MM.1S (cell line): ENCODE results near the gene MRPL37.

Experiments
- DNase-seq: peaks from one replicate; pipeline ENCODE4 v3.0.0-alpha.2; 2015
- H2AFZ ChIP-seq: fragments of 300-600 bp; sonication (generic); 2 replicates; pipeline ENCODE4 v1.6.0; 2016; ENCODE audit warnings: antibody characterized with exemption, low read length
- H3F3A ChIP-seq: fragments of 300-600 bp; sonication (generic); 2 replicates; pipeline ENCODE4 v1.6.1; 2016; ENCODE audit warnings: mild to moderate bottlenecking, antibody characterized with exemption, low read length, moderate library complexity, mixed read lengths; ENCODE audit not compliant: insufficient read depth
- H3K27ac ChIP-seq: fragments of 300-600 bp; sonication (generic); 2 replicates; pipeline ENCODE4 v1.5.1; 2016; ENCODE audit warnings: mild to moderate bottlenecking, low read length
- H3K27me3 ChIP-seq: fragments of 300-600 bp; sonication (generic); replicated peaks from 2 replicates; pipeline ENCODE4 v1.6.0; 2016; ENCODE audit warnings: low read length; ENCODE audit not compliant: insufficient read depth
- H3K36me3 ChIP-seq: fragments of 300-600 bp; sonication (generic); replicated peaks from 2 replicates; pipeline ENCODE4 v1.6.1; 2016; ENCODE audit warnings: mild to moderate bottlenecking, low read length, mixed read lengths; ENCODE audit not compliant: insufficient read depth
- H3K4me1 ChIP-seq: fragments of 300-600 bp; sonication (generic); 2 replicates; pipeline ENCODE4 v1.6.1; 2016; ENCODE audit warnings: low read length, mixed read lengths
- H3K4me2 ChIP-seq: fragments of 300-600 bp; sonication (generic); 2 replicates; pipeline ENCODE4 v1.6.0; 2016; ENCODE audit warnings: low read depth, low read length
- H3K4me3 ChIP-seq: fragments of 300-600 bp; sonication (generic); 2 replicates; pipeline ENCODE4 v1.5.1; 2016; ENCODE audit warnings: low read length, mixed read lengths
- H3K79me2 ChIP-seq: fragments of 300-600 bp; sonication (generic); 2 replicates; pipeline ENCODE4 v1.6.1; 2016; ENCODE audit warnings: mixed run types, low read length, mixed read lengths
- H3K9ac ChIP-seq: fragments of 300-600 bp; sonication (generic); 2 replicates; pipeline ENCODE4 v1.6.1; 2016; ENCODE audit warnings: low read length, mixed read lengths
- H3K9me2 ChIP-seq: fragments of 300-600 bp; sonication (generic); replicated peaks from 2 replicates; pipeline ENCODE4 v1.6.1; 2016; ENCODE audit warnings: mild to moderate bottlenecking, low read length, mixed read lengths; ENCODE audit not compliant: insufficient read depth
- H3K9me3 ChIP-seq: fragments of 300-600 bp; sonication (generic); replicated peaks from 2 replicates; pipeline ENCODE4 v1.6.1; 2016; ENCODE audit warnings: mild to moderate bottlenecking, low read length, mixed read lengths; ENCODE audit not compliant: insufficient read depth
- H4K20me1 ChIP-seq: fragments of 300-600 bp; sonication (generic); 2 replicates; pipeline ENCODE4 v1.6.1; 2016; ENCODE audit warnings: mild to moderate bottlenecking, low read length, moderate library complexity, mixed read lengths; ENCODE audit not compliant: insufficient read depth
- CTCF ChIP-seq: fragments of 300-600 bp; sonication (generic); IDR thresholded peaks from 2 replicates; pipeline ENCODE4 v1.5.1; 2016; ENCODE audit warnings: antibody characterized with exemption, low read length, mixed read lengths
- EZH2 ChIP-seq: fragments of 300-600 bp; sonication (generic); optimal IDR thresholded peaks from 2 replicates; pipeline ENCODE3; 2017; ENCODE audit warnings: low read depth, mild to moderate bottlenecking, antibody characterized with exemption, low read length, mixed read lengths
- EZH2phosphoT487 ChIP-seq: fragments of 300-600 bp; sonication (generic); IDR thresholded peaks from 2 replicates; pipeline ENCODE4 v1.6.1; 2018; ENCODE audit warnings: antibody characterized with exemption, low read length

MRPL37 gene

DNA sequence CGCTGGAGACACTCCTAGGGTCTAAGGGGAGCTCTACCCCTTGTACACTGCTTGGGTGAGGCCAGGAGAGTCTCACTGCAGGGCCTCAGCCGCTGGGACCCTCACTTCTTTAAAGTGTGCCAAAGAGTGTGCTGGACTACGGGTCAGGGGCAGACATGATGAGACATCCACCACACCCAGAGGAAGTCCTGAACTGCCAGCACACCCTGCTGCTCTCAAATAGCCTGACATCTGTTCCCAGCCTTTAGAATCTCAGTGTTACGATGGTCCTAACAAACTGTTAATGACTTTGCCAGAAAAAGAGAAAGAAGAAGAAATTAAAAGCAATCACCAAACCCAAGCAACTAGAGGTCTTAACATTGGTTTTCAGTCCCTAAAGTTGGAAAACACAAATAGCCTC lies 49.0 kb downstream of the MRPL37 start:
- H3K79me2 ChIP-seq = no peaks in the 10 kb centered on the region
- no peaks in the 10 kb centered on the region for H3K27me3 ChIP-seq
- H3K4me2 ChIP-seq = no peak overlapping the region
- TF ChIP-seq EZH2 (no peak), EZH2phosphoT487 (no peak), CTCF (no peak)
- no peaks in the 10 kb centered on the region for H4K20me1 ChIP-seq
- DNase-seq = no peak
- no peak overlapping the region for H2AFZ ChIP-seq
- H3K36me3 ChIP-seq = no peaks in the 10 kb centered on the region
- H3K9me2 ChIP-seq = no peaks in the 10 kb centered on the region
- H3K9ac ChIP-seq = no peak overlapping the region
- no peaks in the 10 kb centered on the region for H3F3A ChIP-seq
- H3K4me3 ChIP-seq = no peak overlapping the region
- H3K4me1 ChIP-seq = no peaks in the 10 kb centered on the region
- H3K9me3 ChIP-seq = no peaks in the 10 kb centered on the region
- H3K27ac ChIP-seq = no peak overlapping the region

DNA sequence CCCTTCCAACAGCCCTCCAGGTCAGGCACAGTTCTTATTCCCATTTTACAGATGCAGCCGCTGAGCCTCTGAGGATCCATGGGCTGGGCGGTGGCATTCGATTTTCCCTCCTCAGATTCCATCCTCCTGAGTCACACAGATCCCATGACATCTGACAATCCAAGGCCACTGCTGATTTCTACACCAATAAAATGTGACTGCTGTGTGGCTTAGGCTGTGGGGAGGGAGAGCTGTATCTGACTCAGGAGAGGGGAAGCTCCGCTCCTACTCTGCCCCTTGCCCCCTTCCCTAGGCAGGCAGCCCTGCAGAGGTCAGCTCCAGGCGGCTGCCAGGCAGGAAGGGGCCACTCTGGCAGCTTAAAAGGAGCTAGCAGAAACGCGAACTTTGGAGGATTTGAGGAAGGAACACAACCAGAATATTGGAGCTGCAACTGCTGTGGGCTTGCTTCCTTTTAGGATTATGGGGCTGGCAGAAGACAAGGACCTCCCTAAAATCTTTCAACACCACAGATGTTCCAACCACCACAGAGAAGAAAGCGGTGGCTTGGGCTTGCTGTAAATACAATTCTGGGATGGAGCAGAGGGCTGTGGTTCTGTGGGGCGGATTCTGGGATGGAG lies 50.0 kb downstream of the MRPL37 start:
- no peaks in the 10 kb centered on the region for H3K36me3 ChIP-seq
- H3K27ac ChIP-seq = no peak overlapping the region
- no peak for DNase-seq

DNA sequence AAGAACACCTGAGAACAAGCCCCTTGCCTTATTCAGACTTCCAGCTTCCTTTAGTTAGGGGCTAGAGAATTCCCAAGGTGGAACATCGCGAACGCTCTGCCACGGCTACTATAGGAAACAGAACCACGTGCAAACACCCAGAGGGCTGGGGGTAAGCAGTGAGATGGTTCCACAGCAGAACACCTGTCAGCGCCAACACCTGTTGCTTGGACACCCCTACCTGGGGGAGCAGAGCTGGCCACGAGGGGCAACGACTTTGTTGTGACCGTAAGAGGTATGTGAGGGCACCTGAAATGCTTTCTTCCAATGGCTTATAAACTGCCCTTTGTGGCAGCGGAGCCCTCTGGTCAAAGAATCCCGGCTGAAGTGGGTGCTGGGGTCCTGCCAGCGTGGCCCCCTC lies 50.7 kb downstream of the MRPL37 start:
- Histone ChIP-seq H4K20me1 (no peaks in the 10 kb centered on the region), H3K9ac (no peak overlapping the region), H3K9me2 (no peaks in the 10 kb centered on the region), H3K4me2 (no peak overlapping the region), H3K79me2 (no peaks in the 10 kb centered on the region), H3K27ac (no peak overlapping the region), H3K9me3 (no peaks in the 10 kb centered on the region), H3K4me3 (no peak overlapping the region), H3K4me1 (no peaks in the 10 kb centered on the region), H2AFZ (no peak overlapping the region), H3F3A (no peaks in the 10 kb centered on the region), H3K27me3 (no peaks in the 10 kb centered on the region), H3K36me3 (no peaks in the 10 kb centered on the region)
- DNase-seq = no peak
- no peak for TF ChIP-seq CTCF
- no peak for TF ChIP-seq EZH2
- TF ChIP-seq EZH2phosphoT487 = no peak

More for the DNA sequence above, 50.0 kb downstream of the MRPL37 start:
- no peaks in the 10 kb centered on the region for H3K4me1 ChIP-seq
- H4K20me1 ChIP-seq = no peaks in the 10 kb centered on the region
- H3K4me3 ChIP-seq = no peak overlapping the region
- no peaks in the 10 kb centered on the region for H3K27me3 ChIP-seq
- no peak overlapping the region for H2AFZ ChIP-seq
- H3K9ac ChIP-seq = no peak overlapping the region
- no peaks in the 10 kb centered on the region for H3K9me2 ChIP-seq
- H3K79me2 ChIP-seq = no peaks in the 10 kb centered on the region
- no peak overlapping the region for H3K4me2 ChIP-seq
- H3F3A ChIP-seq = no peaks in the 10 kb centered on the region
- TF ChIP-seq EZH2phosphoT487 = no peak
- no peak for TF ChIP-seq CTCF
- H3K9me3 ChIP-seq = no peaks in the 10 kb centered on the region
